HEK293 (cell line): ENCODE data around the gene HEATR9.
A peak's percentile ranks its signal among the peaks of the same experiment; 100 is the strongest.

ENCODE experiments used
- CTCF ChIA-PET: fragments of 350-600 bp; formaldehyde crosslinking; extraction: SDS; loops from one replicate; lab custom pipeline; 2021; ENCODE audit warnings: antibody characterized with exemption; lab: Yijun Ruan, JAX
- POLR2A ChIA-PET: fragments of 300-600 bp; formaldehyde crosslinking; extraction: SDS; loops from one replicate; lab custom pipeline; 2020; ENCODE audit warnings: antibody characterized with exemption, inconsistent platforms; lab: Yijun Ruan, JAX
- H3K27ac ChIP-seq: fragments of 200-500 bp; sonication (Bioruptor generic); 2 replicates; pipeline ENCODE4 v1.5.1; 2014; ENCODE audit warnings: low read depth, low read length, control low read depth, inconsistent platforms; ENCODE audit errors: extremely low read depth
- H3K36me3 ChIP-seq, 2 experiments: fragments of 200-500 bp in 1 of 2; sonication (Bioruptor generic) in 1 of 2; 1 replicate in 1 of 2; 2 replicates in 1 of 2; pipeline ENCODE4 v1.5.1; 2014 to 2017; ENCODE audit warnings: inconsistent platforms in 2 of 2, low read length in 2 of 2; ENCODE audit not compliant: control insufficient read depth in 2 of 2, insufficient read depth in 1 of 2
- H3K4me1 ChIP-seq: fragments of 200-500 bp; sonication (Bioruptor generic); 2 replicates; pipeline ENCODE4 v1.5.1; 2014; ENCODE audit warnings: mild to moderate bottlenecking, low read length, inconsistent platforms; ENCODE audit not compliant: control insufficient read depth, insufficient read depth
- H3K4me3 ChIP-seq: 2 replicates; pipeline ENCODE4 v1.5.1; 2011; ENCODE audit warnings: low read depth, mild to moderate bottlenecking, control low read depth, low read length, moderate library complexity
- H3K9me3 ChIP-seq: fragments of 200-500 bp; sonication (Bioruptor generic); 2 replicates; pipeline ENCODE4 v1.5.1; 2014; ENCODE audit warnings: low read depth, low read length, inconsistent platforms; ENCODE audit not compliant: control insufficient read depth, insufficient read depth
- GLIS2 ChIP-seq: fragments of 450-650 bp; formaldehyde crosslinking; IDR thresholded peaks from 2 replicates; pipeline ENCODE4 v1.5.1; 2016; ENCODE audit warnings: missing biosample characterization, missing genetic modification characterization
- SP7 ChIP-seq: fragments of 450-650 bp; formaldehyde crosslinking; IDR thresholded peaks from 2 replicates; pipeline ENCODE4 v1.5.1; 2016; ENCODE audit warnings: missing biosample characterization, missing genetic modification characterization
- YY2 ChIP-seq: fragments of 450-650 bp; formaldehyde crosslinking; IDR thresholded peaks from 2 replicates; pipeline ENCODE4 v1.5.1; 2016; ENCODE audit warnings: missing biosample characterization, missing genetic modification characterization
- ZNF146 ChIP-seq: fragments of 450-650 bp; formaldehyde crosslinking; IDR thresholded peaks from 2 replicates; pipeline ENCODE4 v1.5.1; 2016; ENCODE audit warnings: missing biosample characterization, missing genetic modification characterization
- ZNF155 ChIP-seq: fragments of 450-650 bp; formaldehyde crosslinking; IDR thresholded peaks from 2 replicates; pipeline ENCODE4 v1.5.1; 2016; ENCODE audit warnings: missing biosample characterization, missing genetic modification characterization
- ZNF248 ChIP-seq: fragments of 450-650 bp; formaldehyde crosslinking; IDR thresholded peaks from 2 replicates; pipeline ENCODE4 v1.5.1; 2017; ENCODE audit warnings: missing biosample characterization, missing genetic modification characterization
- ZNF324 ChIP-seq: fragments of 450-650 bp; formaldehyde crosslinking; IDR thresholded peaks from 2 replicates; pipeline ENCODE4 v1.5.1; 2016; ENCODE audit warnings: missing biosample characterization, missing genetic modification characterization
- ZNF335 ChIP-seq: fragments of 450-650 bp; formaldehyde crosslinking; conservative IDR thresholded peaks from 2 replicates; pipeline ENCODE4 v1.5.1; 2016; ENCODE audit warnings: missing biosample characterization, missing genetic modification characterization
- ZNF529 ChIP-seq: fragments of 450-650 bp; formaldehyde crosslinking; IDR thresholded peaks from 2 replicates; pipeline ENCODE4 v1.5.1; 2017; ENCODE audit warnings: missing genetic modification characterization, missing biosample characterization; ENCODE audit not compliant: insufficient replicate concordance
- ZNF560 ChIP-seq: fragments of 450-650 bp; formaldehyde crosslinking; IDR thresholded peaks from 2 replicates; pipeline ENCODE4 v1.5.1; 2017; ENCODE audit warnings: missing biosample characterization, missing genetic modification characterization, borderline replicate concordance
- ZNF600 ChIP-seq: fragments of 450-650 bp; formaldehyde crosslinking; IDR thresholded peaks from 2 replicates; pipeline ENCODE4 v1.5.1; 2016; ENCODE audit warnings: missing biosample characterization, missing genetic modification characterization
- ZNF623 ChIP-seq: fragments of 450-650 bp; formaldehyde crosslinking; IDR thresholded peaks from 2 replicates; pipeline ENCODE4 v1.5.1; 2016; ENCODE audit warnings: missing biosample characterization, missing genetic modification characterization
- ZNF624 ChIP-seq: fragments of 450-650 bp; formaldehyde crosslinking; IDR thresholded peaks from 2 replicates; pipeline ENCODE4 v1.5.1; 2017; ENCODE audit warnings: missing biosample characterization, missing genetic modification characterization
- TF ChIP-seq, protein P1 (sequence below): fragments of 450-650 bp; formaldehyde crosslinking; IDR thresholded peaks from 2 replicates; pipeline ENCODE4 v1.5.1; 2017; ENCODE audit warnings: missing biosample characterization, missing genetic modification characterization
- TF ChIP-seq, protein P2 (sequence below): fragments of 450-650 bp; formaldehyde crosslinking; IDR thresholded peaks from 2 replicates; pipeline ENCODE4 v1.5.1; 2017; ENCODE audit warnings: missing biosample characterization, missing genetic modification characterization
- TF ChIP-seq, protein P3 (sequence below): fragments of 450-650 bp; formaldehyde crosslinking; optimal IDR thresholded peaks from 2 replicates; pipeline ENCODE3; 2016; ENCODE audit warnings: missing biosample characterization, mild to moderate bottlenecking, missing genetic modification characterization
- TF ChIP-seq, protein P4 (sequence below): fragments of 450-650 bp; formaldehyde crosslinking; IDR thresholded peaks from 2 replicates; pipeline ENCODE4 v1.5.1; 2016; ENCODE audit warnings: missing biosample characterization, missing genetic modification characterization
- TF ChIP-seq, protein P5 (sequence below): fragments of 450-650 bp; formaldehyde crosslinking; IDR thresholded peaks from 2 replicates; pipeline ENCODE4 v1.5.1; 2017; ENCODE audit warnings: missing biosample characterization, missing genetic modification characterization
- TF ChIP-seq, protein P6 (sequence below): fragments of 450-650 bp; formaldehyde crosslinking; IDR thresholded peaks from 2 replicates; pipeline ENCODE4 v1.5.1; 2016; ENCODE audit warnings: missing biosample characterization, missing genetic modification characterization
- TF ChIP-seq, protein P7 (sequence below): fragments of 450-650 bp; formaldehyde crosslinking; IDR thresholded peaks from 2 replicates; pipeline ENCODE4 v1.5.1; 2017; ENCODE audit warnings: missing biosample characterization, mild to moderate bottlenecking, missing genetic modification characterization, moderate library complexity

Gene HEATR9

DNA sequence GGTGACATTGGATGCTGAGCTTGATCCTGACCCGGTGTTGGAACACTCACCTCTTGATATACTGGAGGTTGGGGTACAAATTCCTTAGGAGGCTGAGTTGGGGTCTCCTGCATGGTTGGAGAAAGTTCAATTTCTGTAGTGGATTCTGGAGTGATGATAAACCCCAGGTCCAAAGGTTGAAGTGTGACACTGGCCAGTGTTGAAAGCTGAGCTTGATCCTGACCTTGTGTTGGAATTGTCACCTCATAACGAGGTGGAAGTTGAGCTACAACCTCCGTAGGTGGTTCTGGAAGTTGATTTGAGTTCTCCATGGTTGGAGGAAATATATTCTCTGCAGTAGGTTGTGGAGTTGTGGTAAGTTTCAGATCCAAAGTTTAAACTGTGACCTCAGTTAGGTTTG lies 40.7 kb upstream of the HEATR9 start:
- TF ChIP-seq, protein P1, sequence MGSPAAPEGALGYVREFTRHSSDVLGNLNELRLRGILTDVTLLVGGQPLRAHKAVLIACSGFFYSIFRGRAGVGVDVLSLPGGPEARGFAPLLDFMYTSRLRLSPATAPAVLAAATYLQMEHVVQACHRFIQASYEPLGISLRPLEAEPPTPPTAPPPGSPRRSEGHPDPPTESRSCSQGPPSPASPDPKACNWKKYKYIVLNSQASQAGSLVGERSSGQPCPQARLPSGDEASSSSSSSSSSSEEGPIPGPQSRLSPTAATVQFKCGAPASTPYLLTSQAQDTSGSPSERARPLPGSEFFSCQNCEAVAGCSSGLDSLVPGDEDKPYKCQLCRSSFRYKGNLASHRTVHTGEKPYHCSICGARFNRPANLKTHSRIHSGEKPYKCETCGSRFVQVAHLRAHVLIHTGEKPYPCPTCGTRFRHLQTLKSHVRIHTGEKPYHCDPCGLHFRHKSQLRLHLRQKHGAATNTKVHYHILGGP = no peak
- peak; percentile 38; the same call in 1 of the 2 replicates for TF ChIP-seq ZNF600 (tag by site-specific recombination)
- no peak for TF ChIP-seq ZNF623 (tag by site-specific recombination)
- H3K4me3 ChIP-seq = no peak overlapping the region
- no peaks in the 10 kb centered on the region for H3K9me3 ChIP-seq
- POLR2A ChIA-PET = interaction anchor here (1.1 kb wide), 1 partner anchor 23 kb away, joined by 3 read pairs; no protein-coding TSS in a partner anchor
- no peak overlapping the region for H3K27ac ChIP-seq
- H3K4me1 ChIP-seq = no peaks in the 10 kb centered on the region
- CTCF ChIA-PET = interaction anchor here (1.7 kb wide), 1 partner anchor 240 kb away, joined by 4 read pairs; no protein-coding TSS in a partner anchor
- no peaks in the 10 kb centered on the region for H3K36me3 ChIP-seq

DNA sequence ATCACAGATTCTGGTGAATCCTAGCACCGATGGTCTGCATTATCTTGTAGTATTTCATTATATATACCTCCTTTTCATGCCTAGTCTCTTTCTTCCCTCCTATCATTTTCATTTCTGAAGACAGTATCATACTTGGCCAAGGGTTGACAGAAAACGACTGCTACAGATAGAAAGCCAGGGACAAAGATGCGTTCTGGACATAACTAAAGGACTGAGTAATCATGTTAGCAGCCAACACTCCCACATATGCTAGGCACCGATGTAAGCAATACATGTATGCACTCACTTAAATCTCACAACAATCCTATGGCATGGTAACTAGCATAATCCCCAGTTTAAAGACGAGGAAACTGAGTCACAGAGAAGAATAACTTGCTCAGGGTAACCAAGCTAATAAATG lies 39.0 kb upstream of the HEATR9 start:
- ChIA-PET CTCF (interaction anchor here (1.5 kb wide), 1 partner anchor 61 kb away, joined by 3 read pairs; no protein-coding TSS in a partner anchor), POLR2A (no interaction called here)
- TF ChIP-seq, protein P2, sequence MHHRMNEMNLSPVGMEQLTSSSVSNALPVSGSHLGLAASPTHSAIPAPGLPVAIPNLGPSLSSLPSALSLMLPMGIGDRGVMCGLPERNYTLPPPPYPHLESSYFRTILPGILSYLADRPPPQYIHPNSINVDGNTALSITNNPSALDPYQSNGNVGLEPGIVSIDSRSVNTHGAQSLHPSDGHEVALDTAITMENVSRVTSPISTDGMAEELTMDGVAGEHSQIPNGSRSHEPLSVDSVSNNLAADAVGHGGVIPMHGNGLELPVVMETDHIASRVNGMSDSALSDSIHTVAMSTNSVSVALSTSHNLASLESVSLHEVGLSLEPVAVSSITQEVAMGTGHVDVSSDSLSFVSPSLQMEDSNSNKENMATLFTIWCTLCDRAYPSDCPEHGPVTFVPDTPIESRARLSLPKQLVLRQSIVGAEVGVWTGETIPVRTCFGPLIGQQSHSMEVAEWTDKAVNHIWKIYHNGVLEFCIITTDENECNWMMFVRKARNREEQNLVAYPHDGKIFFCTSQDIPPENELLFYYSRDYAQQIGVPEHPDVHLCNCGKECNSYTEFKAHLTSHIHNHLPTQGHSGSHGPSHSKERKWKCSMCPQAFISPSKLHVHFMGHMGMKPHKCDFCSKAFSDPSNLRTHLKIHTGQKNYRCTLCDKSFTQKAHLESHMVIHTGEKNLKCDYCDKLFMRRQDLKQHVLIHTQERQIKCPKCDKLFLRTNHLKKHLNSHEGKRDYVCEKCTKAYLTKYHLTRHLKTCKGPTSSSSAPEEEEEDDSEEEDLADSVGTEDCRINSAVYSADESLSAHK (tag by site-specific recombination) = no peak
- TF ChIP-seq, protein P3, sequence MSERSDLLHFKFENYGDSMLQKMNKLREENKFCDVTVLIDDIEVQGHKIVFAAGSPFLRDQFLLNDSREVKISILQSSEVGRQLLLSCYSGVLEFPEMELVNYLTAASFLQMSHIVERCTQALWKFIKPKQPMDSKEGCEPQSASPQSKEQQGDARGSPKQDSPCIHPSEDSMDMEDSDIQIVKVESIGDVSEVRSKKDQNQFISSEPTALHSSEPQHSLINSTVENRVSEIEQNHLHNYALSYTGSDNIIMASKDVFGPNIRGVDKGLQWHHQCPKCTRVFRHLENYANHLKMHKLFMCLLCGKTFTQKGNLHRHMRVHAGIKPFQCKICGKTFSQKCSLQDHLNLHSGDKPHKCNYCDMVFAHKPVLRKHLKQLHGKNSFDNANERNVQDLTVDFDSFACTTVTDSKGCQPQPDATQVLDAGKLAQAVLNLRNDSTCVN (tag by site-specific recombination) = no peak
- TF ChIP-seq, protein P4, sequence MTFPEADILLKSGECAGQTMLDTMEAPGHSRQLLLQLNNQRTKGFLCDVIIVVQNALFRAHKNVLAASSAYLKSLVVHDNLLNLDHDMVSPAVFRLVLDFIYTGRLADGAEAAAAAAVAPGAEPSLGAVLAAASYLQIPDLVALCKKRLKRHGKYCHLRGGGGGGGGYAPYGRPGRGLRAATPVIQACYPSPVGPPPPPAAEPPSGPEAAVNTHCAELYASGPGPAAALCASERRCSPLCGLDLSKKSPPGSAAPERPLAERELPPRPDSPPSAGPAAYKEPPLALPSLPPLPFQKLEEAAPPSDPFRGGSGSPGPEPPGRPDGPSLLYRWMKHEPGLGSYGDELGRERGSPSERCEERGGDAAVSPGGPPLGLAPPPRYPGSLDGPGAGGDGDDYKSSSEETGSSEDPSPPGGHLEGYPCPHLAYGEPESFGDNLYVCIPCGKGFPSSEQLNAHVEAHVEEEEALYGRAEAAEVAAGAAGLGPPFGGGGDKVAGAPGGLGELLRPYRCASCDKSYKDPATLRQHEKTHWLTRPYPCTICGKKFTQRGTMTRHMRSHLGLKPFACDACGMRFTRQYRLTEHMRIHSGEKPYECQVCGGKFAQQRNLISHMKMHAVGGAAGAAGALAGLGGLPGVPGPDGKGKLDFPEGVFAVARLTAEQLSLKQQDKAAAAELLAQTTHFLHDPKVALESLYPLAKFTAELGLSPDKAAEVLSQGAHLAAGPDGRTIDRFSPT (tag by site-specific recombination) = no peak
- no peak for TF ChIP-seq ZNF529 (tag by site-specific recombination)
- TF ChIP-seq ZNF155 (tag by site-specific recombination) = no peak
- TF ChIP-seq GLIS2 (tag by site-specific recombination) = no peak
- no peak for TF ChIP-seq ZNF560 (tag by site-specific recombination)
- no peak for TF ChIP-seq ZNF146 (tag by site-specific recombination)
- TF ChIP-seq ZNF335 (tag by site-specific recombination) = no peak
- TF ChIP-seq, protein P5, sequence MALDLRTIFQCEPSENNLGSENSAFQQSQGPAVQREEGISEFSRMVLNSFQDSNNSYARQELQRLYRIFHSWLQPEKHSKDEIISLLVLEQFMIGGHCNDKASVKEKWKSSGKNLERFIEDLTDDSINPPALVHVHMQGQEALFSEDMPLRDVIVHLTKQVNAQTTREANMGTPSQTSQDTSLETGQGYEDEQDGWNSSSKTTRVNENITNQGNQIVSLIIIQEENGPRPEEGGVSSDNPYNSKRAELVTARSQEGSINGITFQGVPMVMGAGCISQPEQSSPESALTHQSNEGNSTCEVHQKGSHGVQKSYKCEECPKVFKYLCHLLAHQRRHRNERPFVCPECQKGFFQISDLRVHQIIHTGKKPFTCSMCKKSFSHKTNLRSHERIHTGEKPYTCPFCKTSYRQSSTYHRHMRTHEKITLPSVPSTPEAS (tag by site-specific recombination) = no peak
- no peak for TF ChIP-seq SP7 (tag by site-specific recombination)
- TF ChIP-seq ZNF624 (tag by site-specific recombination) = no peak
- TF ChIP-seq, protein P1 = no peak
- TF ChIP-seq, protein P6, sequence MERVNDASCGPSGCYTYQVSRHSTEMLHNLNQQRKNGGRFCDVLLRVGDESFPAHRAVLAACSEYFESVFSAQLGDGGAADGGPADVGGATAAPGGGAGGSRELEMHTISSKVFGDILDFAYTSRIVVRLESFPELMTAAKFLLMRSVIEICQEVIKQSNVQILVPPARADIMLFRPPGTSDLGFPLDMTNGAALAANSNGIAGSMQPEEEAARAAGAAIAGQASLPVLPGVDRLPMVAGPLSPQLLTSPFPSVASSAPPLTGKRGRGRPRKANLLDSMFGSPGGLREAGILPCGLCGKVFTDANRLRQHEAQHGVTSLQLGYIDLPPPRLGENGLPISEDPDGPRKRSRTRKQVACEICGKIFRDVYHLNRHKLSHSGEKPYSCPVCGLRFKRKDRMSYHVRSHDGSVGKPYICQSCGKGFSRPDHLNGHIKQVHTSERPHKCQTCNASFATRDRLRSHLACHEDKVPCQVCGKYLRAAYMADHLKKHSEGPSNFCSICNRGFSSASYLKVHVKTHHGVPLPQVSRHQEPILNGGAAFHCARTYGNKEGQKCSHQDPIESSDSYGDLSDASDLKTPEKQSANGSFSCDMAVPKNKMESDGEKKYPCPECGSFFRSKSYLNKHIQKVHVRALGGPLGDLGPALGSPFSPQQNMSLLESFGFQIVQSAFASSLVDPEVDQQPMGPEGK (tag by site-specific recombination) = no peak
- no peak for TF ChIP-seq ZNF324 (tag by site-specific recombination)
- TF ChIP-seq ZNF248 = no peak
- TF ChIP-seq YY2 (tag by site-specific recombination) = no peak
- TF ChIP-seq, protein P7, sequence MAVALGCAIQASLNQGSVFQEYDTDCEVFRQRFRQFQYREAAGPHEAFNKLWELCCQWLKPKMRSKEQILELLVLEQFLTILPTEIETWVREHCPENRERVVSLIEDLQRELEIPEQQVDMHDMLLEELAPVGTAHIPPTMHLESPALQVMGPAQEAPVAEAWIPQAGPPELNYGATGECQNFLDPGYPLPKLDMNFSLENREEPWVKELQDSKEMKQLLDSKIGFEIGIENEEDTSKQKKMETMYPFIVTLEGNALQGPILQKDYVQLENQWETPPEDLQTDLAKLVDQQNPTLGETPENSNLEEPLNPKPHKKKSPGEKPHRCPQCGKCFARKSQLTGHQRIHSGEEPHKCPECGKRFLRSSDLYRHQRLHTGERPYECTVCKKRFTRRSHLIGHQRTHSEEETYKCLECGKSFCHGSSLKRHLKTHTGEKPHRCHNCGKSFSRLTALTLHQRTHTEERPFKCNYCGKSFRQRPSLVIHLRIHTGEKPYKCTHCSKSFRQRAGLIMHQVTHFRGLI (tag by site-specific recombination) = no peak
- Histone ChIP-seq H3K9me3 (no peaks in the 10 kb centered on the region), H3K36me3 (no peaks in the 10 kb centered on the region), H3K4me1 (no peaks in the 10 kb centered on the region), H3K27ac (no peak overlapping the region), H3K4me3 (no peak overlapping the region)
